ENCODE data around the gene C1QL2.

- TF ChIP-seq RAD21 (IDR thresholded peaks at IDR 0.05; ENCODE audit: low read depth) (no peak), CTCF (IDR thresholded peaks at IDR 0.05 in 2 of 3, conservative IDR thresholded peaks at IDR 0.05 in 1 of 3; ENCODE audit: borderline replicate concordance in 1 of 3, insufficient read depth in 1 of 3, low read depth in 2 of 3, low read length in 2 of 3) (no peak), EGR1 (IDR thresholded peaks at IDR 0.05; ENCODE audit: low read depth) (no peak), POLR2A (IDR thresholded peaks at IDR 0.05; ENCODE audit: borderline replicate concordance, extremely low read depth, insufficient read depth, insufficient read length) (no peak), SRF (IDR thresholded peaks at IDR 0.05; ENCODE audit: low read depth) (no peak), SIN3A (IDR thresholded peaks at IDR 0.05; ENCODE audit: low read depth) (no peak), EZH2phosphoT487 (IDR thresholded peaks at IDR 0.05; ENCODE audit: borderline replicate concordance) (no peak)
- TF ChIP-seq, protein P1, sequence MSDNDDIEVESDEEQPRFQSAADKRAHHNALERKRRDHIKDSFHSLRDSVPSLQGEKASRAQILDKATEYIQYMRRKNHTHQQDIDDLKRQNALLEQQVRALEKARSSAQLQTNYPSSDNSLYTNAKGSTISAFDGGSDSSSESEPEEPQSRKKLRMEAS (IDR thresholded peaks at IDR 0.05) = no peak
- TF ChIP-seq, protein P2, sequence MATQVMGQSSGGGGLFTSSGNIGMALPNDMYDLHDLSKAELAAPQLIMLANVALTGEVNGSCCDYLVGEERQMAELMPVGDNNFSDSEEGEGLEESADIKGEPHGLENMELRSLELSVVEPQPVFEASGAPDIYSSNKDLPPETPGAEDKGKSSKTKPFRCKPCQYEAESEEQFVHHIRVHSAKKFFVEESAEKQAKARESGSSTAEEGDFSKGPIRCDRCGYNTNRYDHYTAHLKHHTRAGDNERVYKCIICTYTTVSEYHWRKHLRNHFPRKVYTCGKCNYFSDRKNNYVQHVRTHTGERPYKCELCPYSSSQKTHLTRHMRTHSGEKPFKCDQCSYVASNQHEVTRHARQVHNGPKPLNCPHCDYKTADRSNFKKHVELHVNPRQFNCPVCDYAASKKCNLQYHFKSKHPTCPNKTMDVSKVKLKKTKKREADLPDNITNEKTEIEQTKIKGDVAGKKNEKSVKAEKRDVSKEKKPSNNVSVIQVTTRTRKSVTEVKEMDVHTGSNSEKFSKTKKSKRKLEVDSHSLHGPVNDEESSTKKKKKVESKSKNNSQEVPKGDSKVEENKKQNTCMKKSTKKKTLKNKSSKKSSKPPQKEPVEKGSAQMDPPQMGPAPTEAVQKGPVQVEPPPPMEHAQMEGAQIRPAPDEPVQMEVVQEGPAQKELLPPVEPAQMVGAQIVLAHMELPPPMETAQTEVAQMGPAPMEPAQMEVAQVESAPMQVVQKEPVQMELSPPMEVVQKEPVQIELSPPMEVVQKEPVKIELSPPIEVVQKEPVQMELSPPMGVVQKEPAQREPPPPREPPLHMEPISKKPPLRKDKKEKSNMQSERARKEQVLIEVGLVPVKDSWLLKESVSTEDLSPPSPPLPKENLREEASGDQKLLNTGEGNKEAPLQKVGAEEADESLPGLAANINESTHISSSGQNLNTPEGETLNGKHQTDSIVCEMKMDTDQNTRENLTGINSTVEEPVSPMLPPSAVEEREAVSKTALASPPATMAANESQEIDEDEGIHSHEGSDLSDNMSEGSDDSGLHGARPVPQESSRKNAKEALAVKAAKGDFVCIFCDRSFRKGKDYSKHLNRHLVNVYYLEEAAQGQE (IDR thresholded peaks at IDR 0.05; ENCODE audit: low read depth) = no peak
These were observed 15.7 kb downstream of the C1QL2 start for GRCh38 chr2:119142824-119143223.
